Breast epithelium (tissue), 3 donors: ENCODE measurements around the gene GPR35.

Source experiments
- POLR2A ChIP-seq: fragments of 450-650 bp; IDR thresholded peaks from one replicate; pipeline ENCODE4 v1.6.1; 2016; ENCODE audit warnings: antibody characterized with exemption, mild to moderate bottlenecking, moderate library complexity
- TF ChIP-seq, protein P1 (sequence below), 3 donors: fragments of 450-650 bp; IDR thresholded peaks; one replicate each; pipeline ENCODE4 v1.5.1; 2016 to 2017; ENCODE audit warnings: antibody characterized with exemption in 3 of 3, mild to moderate bottlenecking in 3 of 3, moderate library complexity in 3 of 3

DNA sequence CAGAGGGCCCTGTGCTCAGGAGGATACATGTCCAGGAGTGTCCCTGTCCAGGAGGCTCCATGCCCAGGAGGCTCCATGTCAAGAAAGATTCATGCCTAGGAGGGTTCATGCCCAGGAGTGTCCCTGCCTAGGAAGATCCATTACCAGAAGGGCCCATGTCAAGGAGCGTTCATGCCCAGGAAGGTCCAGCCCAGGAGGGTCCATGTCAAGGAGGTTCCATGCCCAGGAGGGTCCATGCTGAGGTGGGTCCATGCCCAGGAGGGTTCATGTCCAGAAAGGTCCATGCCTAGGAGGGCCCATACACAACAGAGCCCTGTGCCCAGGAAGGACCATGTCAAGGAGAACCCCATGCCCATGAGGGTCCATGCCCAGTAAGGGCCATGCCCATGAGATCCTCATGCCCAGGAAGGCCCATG is 7.0 kb downstream of the GPR35 start:
- TF ChIP-seq, protein P1, sequence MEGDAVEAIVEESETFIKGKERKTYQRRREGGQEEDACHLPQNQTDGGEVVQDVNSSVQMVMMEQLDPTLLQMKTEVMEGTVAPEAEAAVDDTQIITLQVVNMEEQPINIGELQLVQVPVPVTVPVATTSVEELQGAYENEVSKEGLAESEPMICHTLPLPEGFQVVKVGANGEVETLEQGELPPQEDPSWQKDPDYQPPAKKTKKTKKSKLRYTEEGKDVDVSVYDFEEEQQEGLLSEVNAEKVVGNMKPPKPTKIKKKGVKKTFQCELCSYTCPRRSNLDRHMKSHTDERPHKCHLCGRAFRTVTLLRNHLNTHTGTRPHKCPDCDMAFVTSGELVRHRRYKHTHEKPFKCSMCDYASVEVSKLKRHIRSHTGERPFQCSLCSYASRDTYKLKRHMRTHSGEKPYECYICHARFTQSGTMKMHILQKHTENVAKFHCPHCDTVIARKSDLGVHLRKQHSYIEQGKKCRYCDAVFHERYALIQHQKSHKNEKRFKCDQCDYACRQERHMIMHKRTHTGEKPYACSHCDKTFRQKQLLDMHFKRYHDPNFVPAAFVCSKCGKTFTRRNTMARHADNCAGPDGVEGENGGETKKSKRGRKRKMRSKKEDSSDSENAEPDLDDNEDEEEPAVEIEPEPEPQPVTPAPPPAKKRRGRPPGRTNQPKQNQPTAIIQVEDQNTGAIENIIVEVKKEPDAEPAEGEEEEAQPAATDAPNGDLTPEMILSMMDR (IDR thresholded peaks at IDR 0.05): no peak
- no peak for TF ChIP-seq POLR2A
